ENCODE results near the gene ZNF423.

- no peak for TF ChIP-seq L3MBTL2 (conservative IDR thresholded peaks at IDR 0.05)
- no peak for TF ChIP-seq HDGF (IDR thresholded peaks at IDR 0.05; ENCODE audit: borderline replicate concordance)
- TF ChIP-seq BHLHE40 (IDR thresholded peaks at IDR 0.05; ENCODE audit: borderline replicate concordance), result no peak
- no peak for TF ChIP-seq ZNF384 (IDR thresholded peaks at IDR 0.05)
- no peak for TF ChIP-seq SUZ12 (IDR thresholded peaks at IDR 0.05)
- TF ChIP-seq PKNOX1 (IDR thresholded peaks at IDR 0.05), result no peak
- no peak for TF ChIP-seq SP1 (IDR thresholded peaks at IDR 0.05)
- TF ChIP-seq TARDBP (IDR thresholded peaks at IDR 0.05), result no peak
Observed at GRCh38 chr16:49679095-49679494, 176.8 kb downstream of the ZNF423 start.
